Osteocyte (in vitro differentiated cells): ENCODE measurements around the gene SRRM2. TPM values are rescaled to one million over a fixed set of nuclear protein-coding genes. Genes with fewer than 3 reads are reported as not detected.

Experiments
- DNase-seq: peaks from one replicate; pipeline ENCODE4 v3.0.0; 2021; ENCODE audit warnings: mixed read lengths; ENCODE audit not compliant: unreplicated experiment; ENCODE audit errors: extremely low spot score
- H3K27ac Mint-ChIP-seq: one replicate; pipeline ENCODE4 v1.8.0; 2021; ENCODE audit warnings: mild to moderate bottlenecking, mixed read lengths; ENCODE audit not compliant: unreplicated experiment
- H3K27me3 Mint-ChIP-seq: one replicate; pipeline ENCODE4 v1.8.0; 2021; ENCODE audit warnings: mixed read lengths; ENCODE audit not compliant: unreplicated experiment
- H3K36me3 Mint-ChIP-seq: one replicate; pipeline ENCODE4 v1.8.0; 2021; ENCODE audit warnings: mixed read lengths; ENCODE audit not compliant: unreplicated experiment
- H3K4me1 Mint-ChIP-seq: one replicate; pipeline ENCODE4 v1.8.0; 2021; ENCODE audit warnings: mixed read lengths; ENCODE audit not compliant: unreplicated experiment
- H3K4me3 Mint-ChIP-seq: one replicate; pipeline ENCODE4 v1.8.0; 2021; ENCODE audit warnings: mild to moderate bottlenecking, moderate library complexity, mixed read lengths; ENCODE audit not compliant: unreplicated experiment
- H3K9me3 Mint-ChIP-seq: one replicate; pipeline ENCODE4 v1.8.0; 2021; ENCODE audit warnings: mixed read lengths; ENCODE audit not compliant: unreplicated experiment
- CTCF ChIP-seq: fragments of 200-600 bp; sonication (generic); IDR thresholded peaks from 2 replicates; pipeline ENCODE4 v1.5.0; 2021; ENCODE audit warnings: antibody characterized with exemption, mild to moderate bottlenecking, moderate library complexity
- total RNA-seq: library from RNA; stranded (reverse); gene quantifications from 2 replicates; pipeline ENCODE4 v1.2.1, GENCODE V29; 2021

The SRRM2 gene
- total RNA-seq, 1 donor from 2014 or later: 572 TPM

GRCh38 chr16:2705351-2705750 lies 47.1 kb upstream of the SRRM2 start:
- Mint-ChIP-seq H3K27me3 (no peaks in the 10 kb centered on the region), H3K27ac (no peak overlapping the region), H3K9me3 (no peaks in the 10 kb centered on the region), H3K4me1 (no peaks in the 10 kb centered on the region), H3K4me3 (no peak overlapping the region), H3K36me3 (peaks cover 4% of the 10 kb centered on the region)
- TF ChIP-seq CTCF: no peak
- DNase-seq: no peak

GRCh38 chr16:2706085-2706484 lies 46.4 kb upstream of the SRRM2 start:
- H3K27me3 Mint-ChIP-seq: no peaks in the 10 kb centered on the region
- H3K4me3 Mint-ChIP-seq: no peak overlapping the region
- H3K9me3 Mint-ChIP-seq: no peaks in the 10 kb centered on the region
- no peaks in the 10 kb centered on the region for H3K4me1 Mint-ChIP-seq
- DNase-seq: no peak
- no peak for TF ChIP-seq CTCF
- H3K27ac Mint-ChIP-seq: no peak overlapping the region
- peaks cover 4% of the 10 kb centered on the region for H3K36me3 Mint-ChIP-seq

- DNase-seq: no peak
- Mint-ChIP-seq H3K27ac (no peak overlapping the region), H3K9me3 (no peaks in the 10 kb centered on the region), H3K27me3 (no peaks in the 10 kb centered on the region), H3K4me1 (no peaks in the 10 kb centered on the region), H3K36me3 (peaks cover 4% of the 10 kb centered on the region), H3K4me3 (no peak overlapping the region)
- no peak for TF ChIP-seq CTCF
Observed at GRCh38 chr16:2706611-2707311, 45.7 kb upstream of the SRRM2 start.

- TF ChIP-seq CTCF: no peak
- DNase-seq: no peak
- Mint-ChIP-seq H3K36me3 (peaks cover 4% of the 10 kb centered on the region), H3K4me1 (no peaks in the 10 kb centered on the region), H3K27me3 (no peaks in the 10 kb centered on the region), H3K9me3 (no peaks in the 10 kb centered on the region), H3K4me3 (no peak overlapping the region), H3K27ac (no peak overlapping the region)
Observed at GRCh38 chr16:2707368-2708289, 44.8 kb upstream of the SRRM2 start.

- Mint-ChIP-seq H3K4me3 (no peak overlapping the region), H3K27ac (no peak overlapping the region), H3K4me1 (no peaks in the 10 kb centered on the region), H3K36me3 (peaks cover 4% of the 10 kb centered on the region), H3K9me3 (no peaks in the 10 kb centered on the region), H3K27me3 (no peaks in the 10 kb centered on the region)
- no peak for DNase-seq
- TF ChIP-seq CTCF: no peak
Observed at GRCh38 chr16:2708290-2708639, 44.2 kb upstream of the SRRM2 start.
